Stomach (tissue), 9 donors: Measurements from ENCODE around the gene KIRREL3. TPM values are rescaled to one million over a fixed set of nuclear protein-coding genes. Genes with fewer than 3 reads are reported as not detected.
A peak's percentile ranks its signal among the peaks of the same experiment; 100 is the strongest.

Experiments used
- DNase-seq, 2 donors: peaks; one replicate each; pipeline versions ENCODE4 v3.0.0 to v3.0.0-alpha.2; 2013 to 2019
- H3K27ac ChIP-seq, 5 donors: fragments of 200-600 bp in 4 of 5; sonication (generic) in 4 of 5; one replicate each; pipeline ENCODE4 v1.5.1; 2013 to 2019; ENCODE audit warnings: mild to moderate bottlenecking in 1 of 5, moderate library complexity in 1 of 5
- H3K27me3 ChIP-seq, 3 donors: fragments of 200-600 bp; sonication (generic); one replicate each; pipeline ENCODE4 v1.5.1; 2017 to 2019; ENCODE audit warnings: mixed run types in 1 of 3
- H3K36me3 ChIP-seq, 4 donors: fragments of 200-600 bp; sonication (generic); 1 replicate in 3 of 4; 2 replicates in 1 of 4; pipeline ENCODE4 v1.5.1; 2016 to 2019
- H3K4me1 ChIP-seq, 4 donors: fragments of 200-600 bp; sonication (generic); one replicate each; pipeline ENCODE4 v1.5.1; 2016 to 2019
- H3K4me3 ChIP-seq, 4 donors: fragments of 200-600 bp; sonication (generic) in 3 of 4; one replicate each; pipeline ENCODE4 v1.5.1; 2016 to 2019; ENCODE audit warnings: mild to moderate bottlenecking in 1 of 4
- H3K9me3 ChIP-seq, 4 donors: fragments of 200-600 bp; sonication (generic); one replicate each; pipeline ENCODE4 v1.5.1; 2016 to 2019
- EP300 ChIP-seq: sonication (generic); formaldehyde crosslinking; IDR thresholded peaks from one replicate; pipeline ENCODE4 v1.6.1; 2017; ENCODE audit warnings: antibody characterized with exemption
- POLR2A ChIP-seq, 4 donors: fragments of 450-650 bp; IDR thresholded peaks; one replicate each; pipeline ENCODE4 v1.6.1; 2016; ENCODE audit warnings: antibody characterized with exemption in 4 of 4, control low read depth in 2 of 4, mild to moderate bottlenecking in 1 of 4, moderate library complexity in 1 of 4
- POLR2AphosphoS5 ChIP-seq, 3 donors: sonication (generic); formaldehyde crosslinking; IDR thresholded peaks; one replicate each; pipeline ENCODE4 v1.6.1; 2016; ENCODE audit warnings: antibody characterized with exemption in 3 of 3
- WGBS, 5 donors: extraction: QIAGEN DNeasy Blood & Tissue Kit in 3 of 5; methylation state at CpG; one replicate each; pipeline versions ENCODE4 v1.1.5 to v1.1.7; 2013 to 2018; 5-methylcytosine and 5-hydroxymethylcytosine counted together
- intact Hi-C: fragments of 100-400 bp; cut with DNase I; formaldehyde crosslinking; loops from one replicate; pipeline ENCODE4 v1.15.1; 2023; ENCODE audit warnings: low total_unique reads
- polyA plus RNA-seq, 3 donors: library from polyadenylated mRNA; stranded (reverse); fragments of 200-250 nt; gene quantifications; one replicate each; pipeline ENCODE4 v1.2.3, GENCODE V29; 2013
- total RNA-seq, 5 donors: library from RNA; depleted of rRNA; stranded (reverse); fragments of >200 nt; gene quantifications; one replicate each; pipeline versions ENCODE4 v1.1.0 to v1.2.3, GENCODE V29; 2014 to 2016
- TF ChIP-seq, protein P1 (sequence below), 7 experiments: fragments of 450-650 bp in 4 of 7; fragments of 200-600 bp in 3 of 7; sonication (generic) in 3 of 7; IDR thresholded peaks; one replicate each; pipeline ENCODE4 v1.5.1; 2016 to 2019; ENCODE audit warnings: antibody characterized with exemption in 7 of 7, control low read depth in 2 of 7, mild to moderate bottlenecking in 1 of 7
- donor health status: healthy with polysubstance abuse.
- donor health status: Bipolar disorder and iron deficiency.
- donor health status: healthy.

The KIRREL3 gene
- total and polyA plus RNA-seq, 8 donors: 0.10 to 1.7 (median 0.38) TPM; not detected in 4

GRCh38 chr11:126864934-126865333 is 135.6 kb downstream of the KIRREL3 start:
- H3K27me3 ChIP-seq: peaks cover 0 to 31% (median 0%) of the 10 kb centered on the region in 3 donors
- no peak for DNase-seq
- H3K9me3 ChIP-seq: no peaks in the 10 kb centered on the region
- no peak overlapping the region for H3K27ac ChIP-seq
- TF ChIP-seq EP300: no peak
- no peak for TF ChIP-seq POLR2A (IDR thresholded peaks at IDR 0.05)
- TF ChIP-seq, protein P1, sequence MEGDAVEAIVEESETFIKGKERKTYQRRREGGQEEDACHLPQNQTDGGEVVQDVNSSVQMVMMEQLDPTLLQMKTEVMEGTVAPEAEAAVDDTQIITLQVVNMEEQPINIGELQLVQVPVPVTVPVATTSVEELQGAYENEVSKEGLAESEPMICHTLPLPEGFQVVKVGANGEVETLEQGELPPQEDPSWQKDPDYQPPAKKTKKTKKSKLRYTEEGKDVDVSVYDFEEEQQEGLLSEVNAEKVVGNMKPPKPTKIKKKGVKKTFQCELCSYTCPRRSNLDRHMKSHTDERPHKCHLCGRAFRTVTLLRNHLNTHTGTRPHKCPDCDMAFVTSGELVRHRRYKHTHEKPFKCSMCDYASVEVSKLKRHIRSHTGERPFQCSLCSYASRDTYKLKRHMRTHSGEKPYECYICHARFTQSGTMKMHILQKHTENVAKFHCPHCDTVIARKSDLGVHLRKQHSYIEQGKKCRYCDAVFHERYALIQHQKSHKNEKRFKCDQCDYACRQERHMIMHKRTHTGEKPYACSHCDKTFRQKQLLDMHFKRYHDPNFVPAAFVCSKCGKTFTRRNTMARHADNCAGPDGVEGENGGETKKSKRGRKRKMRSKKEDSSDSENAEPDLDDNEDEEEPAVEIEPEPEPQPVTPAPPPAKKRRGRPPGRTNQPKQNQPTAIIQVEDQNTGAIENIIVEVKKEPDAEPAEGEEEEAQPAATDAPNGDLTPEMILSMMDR (IDR thresholded peaks at IDR 0.05): no peak
- 65 to 73% (median 67%) methylated on average over 4 of the region's 4 CpGs for WGBS, 5 donors
- intact Hi-C loops: no loop called here
- no peaks in the 10 kb centered on the region for H3K4me1 ChIP-seq
- H3K4me3 ChIP-seq: no peak overlapping the region
- H3K36me3 ChIP-seq: no peaks in the 10 kb centered on the region

- Histone ChIP-seq H3K27me3 (peaks cover 0 to 31% (median 0%) of the 10 kb centered on the region in 3 donors), H3K9me3 (no peaks in the 10 kb centered on the region), H3K36me3 (no peaks in the 10 kb centered on the region), H3K4me3 (no peak overlapping the region), H3K27ac (no peak overlapping the region), H3K4me1 (no peaks in the 10 kb centered on the region)
- no peak for DNase-seq
- TF ChIP-seq POLR2AphosphoS5 (IDR thresholded peaks at IDR 0.05) (no peak), POLR2A (IDR thresholded peaks at IDR 0.05) (no peak), EP300 (no peak)
- TF ChIP-seq, protein P1 (IDR thresholded peaks at IDR 0.05): no peak
- intact Hi-C loops: no loop called here
- 69 to 94% (median 75%) methylated on average over 21 of the region's 21 CpGs for WGBS, 5 donors
Measured at GRCh38 chr11:126863294-126863997, 137.1 kb downstream of the KIRREL3 start.

DNA sequence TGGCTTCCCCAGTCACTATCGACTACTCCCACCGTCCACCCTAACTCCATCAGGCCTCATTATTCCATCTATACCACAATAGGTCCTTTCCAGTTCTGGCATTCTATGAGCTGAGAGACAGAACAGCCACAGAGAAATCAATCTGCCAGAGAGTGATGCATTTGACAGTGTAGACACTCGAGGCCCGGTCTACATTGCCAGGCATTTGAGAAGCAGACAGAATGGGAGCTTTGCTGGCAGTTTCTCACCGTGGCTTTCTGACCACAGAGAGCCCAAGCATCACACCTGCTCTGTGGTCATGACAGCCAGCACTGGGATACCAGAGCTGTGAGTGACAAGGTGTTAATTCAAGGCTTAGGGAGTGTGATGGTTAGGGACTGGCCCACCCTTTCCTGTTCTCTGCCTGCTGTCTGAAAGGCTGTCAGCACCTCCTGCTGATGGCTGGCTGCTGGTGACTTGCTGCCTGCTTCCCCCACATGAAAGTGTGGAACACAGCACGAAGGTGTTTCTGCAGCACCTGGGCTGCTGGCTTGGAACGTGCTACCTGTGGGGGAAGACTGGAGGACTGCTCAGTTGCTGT is 137.8 kb downstream of the KIRREL3 start:
- no peak overlapping the region for H3K27ac ChIP-seq
- peak in 1 of 2 donors; percentile 17 for DNase-seq
- TF ChIP-seq, protein P1 (IDR thresholded peaks at IDR 0.05): no peak
- no peak for TF ChIP-seq POLR2AphosphoS5 (IDR thresholded peaks at IDR 0.05)
- no peak for TF ChIP-seq EP300
- TF ChIP-seq POLR2A (IDR thresholded peaks at IDR 0.05): no peak
- H3K4me3 ChIP-seq: no peak overlapping the region
- H3K4me1 ChIP-seq: no peaks in the 10 kb centered on the region
- no peaks in the 10 kb centered on the region for H3K36me3 ChIP-seq
- no peaks in the 10 kb centered on the region for H3K9me3 ChIP-seq
- intact Hi-C loops: no loop called here
- 57 to 71% (median 68%) methylated on average over 7 of the region's 7 CpGs for WGBS, 5 donors
- peaks cover 0 to 31% (median 0%) of the 10 kb centered on the region in 3 donors for H3K27me3 ChIP-seq

- Histone ChIP-seq H3K36me3 (no peaks in the 10 kb centered on the region), H3K9me3 (no peaks in the 10 kb centered on the region), H3K27me3 (peaks cover 0 to 31% (median 0%) of the 10 kb centered on the region in 3 donors), H3K27ac (no peak overlapping the region), H3K4me3 (no peak overlapping the region), H3K4me1 (no peaks in the 10 kb centered on the region)
- WGBS, 5 donors: 82 to 89% (median 85%) methylated on average over 10 of the region's 10 CpGs
- no peak for TF ChIP-seq POLR2AphosphoS5 (IDR thresholded peaks at IDR 0.05)
- TF ChIP-seq, protein P1 (IDR thresholded peaks at IDR 0.05): no peak
- TF ChIP-seq POLR2A (IDR thresholded peaks at IDR 0.05): no peak
- no peak for TF ChIP-seq EP300
- intact Hi-C loops: no loop called here
- no peak for DNase-seq
Measured at GRCh38 chr11:126861796-126862459, 138.6 kb downstream of the KIRREL3 start.
